ENCODE data around the gene RXRA.

The RXRA gene

GRCh38 chr9:134474055-134474370 lies 147.8 kb downstream of the RXRA start:
- no peaks in the 10 kb centered on the region for H3K27me3 ChIP-seq (ENCODE audit: control insufficient read depth in 1 of 2, insufficient read depth in 2 of 2, low read length in 2 of 2)
- no peak overlapping the region for H3K4me3 ChIP-seq (ENCODE audit: low read depth in 1 of 2, low read length in 2 of 2)
- no peak overlapping the region for H3K9ac ChIP-seq (ENCODE audit: low read depth in 1 of 2, low read length in 2 of 2)
- H3K27ac ChIP-seq (ENCODE audit: low read depth, low read length), result no peak overlapping the region
- peaks cover 8% of the 10 kb centered on the region in 2 donors for H3K4me1 ChIP-seq (ENCODE audit: control insufficient read depth in 1 of 2, insufficient read depth in 2 of 2, low read length in 2 of 2)
- H3K36me3 ChIP-seq (ENCODE audit: control insufficient read depth in 1 of 2, insufficient read depth in 2 of 2, low read length in 2 of 2), result no peaks in the 10 kb centered on the region
- H3K9me3 ChIP-seq (ENCODE audit: control insufficient read depth in 1 of 2, low read length in 2 of 2), result no peaks in the 10 kb centered on the region

- Histone ChIP-seq H3K4me1 (ENCODE audit: control insufficient read depth in 1 of 2, insufficient read depth in 2 of 2, low read length in 2 of 2) (peaks cover 8% of the 10 kb centered on the region in 2 donors), H3K27ac (ENCODE audit: low read depth, low read length) (no peak overlapping the region), H3K9ac (ENCODE audit: low read depth in 1 of 2, low read length in 2 of 2) (no peak overlapping the region), H3K4me3 (ENCODE audit: low read depth in 1 of 2, low read length in 2 of 2) (no peak overlapping the region), H3K9me3 (ENCODE audit: control insufficient read depth in 1 of 2, low read length in 2 of 2) (no peaks in the 10 kb centered on the region), H3K36me3 (ENCODE audit: control insufficient read depth in 1 of 2, insufficient read depth in 2 of 2, low read length in 2 of 2) (no peaks in the 10 kb centered on the region), H3K27me3 (ENCODE audit: control insufficient read depth in 1 of 2, insufficient read depth in 2 of 2, low read length in 2 of 2) (no peaks in the 10 kb centered on the region)
Observed at GRCh38 chr9:134475011-134475790, 148.9 kb downstream of the RXRA start.

GRCh38 chr9:134476272-134476941 lies 150.2 kb downstream of the RXRA start:
- Histone ChIP-seq H3K27ac (ENCODE audit: low read depth, low read length) (no peak overlapping the region), H3K9me3 (ENCODE audit: control insufficient read depth in 1 of 2, low read length in 2 of 2) (no peaks in the 10 kb centered on the region), H3K27me3 (ENCODE audit: control insufficient read depth in 1 of 2, insufficient read depth in 2 of 2, low read length in 2 of 2) (no peaks in the 10 kb centered on the region), H3K9ac (ENCODE audit: low read depth in 1 of 2, low read length in 2 of 2) (no peak overlapping the region), H3K36me3 (ENCODE audit: control insufficient read depth in 1 of 2, insufficient read depth in 2 of 2, low read length in 2 of 2) (no peaks in the 10 kb centered on the region), H3K4me1 (ENCODE audit: control insufficient read depth in 1 of 2, insufficient read depth in 2 of 2, low read length in 2 of 2) (peaks cover 8% of the 10 kb centered on the region in 2 donors), H3K4me3 (ENCODE audit: low read depth in 1 of 2, low read length in 2 of 2) (no peak overlapping the region)

DNA sequence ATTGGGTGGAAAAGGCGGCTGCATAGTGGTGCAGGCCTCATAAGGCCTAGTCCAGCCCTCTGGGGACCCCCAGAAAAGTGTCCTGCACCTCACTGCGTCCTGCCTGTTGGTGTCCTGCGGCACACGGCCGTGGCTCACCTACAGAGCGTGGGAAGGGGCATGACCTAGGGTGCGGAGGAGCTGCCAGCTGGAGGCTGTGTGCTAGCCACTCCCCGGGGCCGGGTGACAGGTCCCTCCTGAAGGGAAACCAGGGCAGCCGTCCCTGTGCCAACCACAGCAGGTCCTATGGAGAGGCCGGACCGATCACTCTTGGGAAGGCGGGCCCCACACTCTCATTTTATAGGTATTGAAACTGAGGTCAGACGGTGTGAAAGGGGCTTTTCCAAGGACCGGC lies 150.7 kb downstream of the RXRA start:
- H3K9me3 ChIP-seq (ENCODE audit: control insufficient read depth in 1 of 2, low read length in 2 of 2), result no peaks in the 10 kb centered on the region
- H3K4me1 ChIP-seq (ENCODE audit: control insufficient read depth in 1 of 2, insufficient read depth in 2 of 2, low read length in 2 of 2), result peaks cover 8% of the 10 kb centered on the region in 2 donors
- no peak overlapping the region for H3K9ac ChIP-seq (ENCODE audit: low read depth in 1 of 2, low read length in 2 of 2)
- H3K36me3 ChIP-seq (ENCODE audit: control insufficient read depth in 1 of 2, insufficient read depth in 2 of 2, low read length in 2 of 2), result no peaks in the 10 kb centered on the region
- no peaks in the 10 kb centered on the region for H3K27me3 ChIP-seq (ENCODE audit: control insufficient read depth in 1 of 2, insufficient read depth in 2 of 2, low read length in 2 of 2)
- no peak overlapping the region for H3K27ac ChIP-seq (ENCODE audit: low read depth, low read length)
- no peak overlapping the region for H3K4me3 ChIP-seq (ENCODE audit: low read depth in 1 of 2, low read length in 2 of 2)

- H3K9me3 ChIP-seq (ENCODE audit: control insufficient read depth in 1 of 2, low read length in 2 of 2), result no peaks in the 10 kb centered on the region
- H3K27ac ChIP-seq (ENCODE audit: low read depth, low read length), result no peak overlapping the region
- peaks cover 8% of the 10 kb centered on the region in 2 donors for H3K4me1 ChIP-seq (ENCODE audit: control insufficient read depth in 1 of 2, insufficient read depth in 2 of 2, low read length in 2 of 2)
- H3K4me3 ChIP-seq (ENCODE audit: low read depth in 1 of 2, low read length in 2 of 2), result no peak overlapping the region
- H3K9ac ChIP-seq (ENCODE audit: low read depth in 1 of 2, low read length in 2 of 2), result no peak overlapping the region
- no peaks in the 10 kb centered on the region for H3K36me3 ChIP-seq (ENCODE audit: control insufficient read depth in 1 of 2, insufficient read depth in 2 of 2, low read length in 2 of 2)
- H3K27me3 ChIP-seq (ENCODE audit: control insufficient read depth in 1 of 2, insufficient read depth in 2 of 2, low read length in 2 of 2), result no peaks in the 10 kb centered on the region
Observed at GRCh38 chr9:134477342-134477925, 151.2 kb downstream of the RXRA start.

- Histone ChIP-seq H3K9ac (ENCODE audit: low read depth in 1 of 2, low read length in 2 of 2) (no peak overlapping the region), H3K4me3 (ENCODE audit: low read depth in 1 of 2, low read length in 2 of 2) (no peak overlapping the region), H3K4me1 (ENCODE audit: control insufficient read depth in 1 of 2, insufficient read depth in 2 of 2, low read length in 2 of 2) (peaks cover 8% of the 10 kb centered on the region in 2 donors), H3K27ac (ENCODE audit: low read depth, low read length) (no peak overlapping the region), H3K36me3 (ENCODE audit: control insufficient read depth in 1 of 2, insufficient read depth in 2 of 2, low read length in 2 of 2) (no peaks in the 10 kb centered on the region), H3K9me3 (ENCODE audit: control insufficient read depth in 1 of 2, low read length in 2 of 2) (no peaks in the 10 kb centered on the region), H3K27me3 (ENCODE audit: control insufficient read depth in 1 of 2, insufficient read depth in 2 of 2, low read length in 2 of 2) (no peaks in the 10 kb centered on the region)
Observed at GRCh38 chr9:134477927-134478326, 151.7 kb downstream of the RXRA start.

DNA sequence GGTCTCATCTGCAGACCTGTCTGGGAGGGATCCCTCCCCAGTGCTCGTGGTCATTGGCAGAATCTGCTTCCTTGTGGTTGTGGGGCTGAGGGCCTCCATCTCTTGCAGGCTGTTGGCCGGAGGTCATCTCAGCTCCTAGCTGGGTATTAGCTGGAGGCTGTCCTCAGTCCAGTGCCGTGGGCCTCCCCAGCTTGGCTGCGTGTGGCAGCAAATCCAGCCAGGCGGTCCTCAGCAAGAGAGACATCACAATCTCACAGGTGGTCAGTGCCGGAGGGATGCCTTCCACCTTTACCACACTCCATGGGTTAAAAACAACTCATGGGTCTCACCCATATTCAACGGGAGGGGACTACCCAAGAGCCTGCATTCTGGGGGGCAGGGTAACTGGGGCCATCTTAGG lies 155.5 kb downstream of the RXRA start:
- H3K9ac ChIP-seq (ENCODE audit: low read depth in 1 of 2, low read length in 2 of 2), result no peak overlapping the region

GRCh38 chr9:134482226-134482625 lies 156.0 kb downstream of the RXRA start:
- no peak overlapping the region for H3K9ac ChIP-seq (ENCODE audit: low read depth in 1 of 2, low read length in 2 of 2)
- H3K36me3 ChIP-seq (ENCODE audit: control insufficient read depth in 1 of 2, insufficient read depth in 2 of 2, low read length in 2 of 2), result no peaks in the 10 kb centered on the region
- H3K4me3 ChIP-seq (ENCODE audit: low read depth in 1 of 2, low read length in 2 of 2), result no peak overlapping the region
- H3K9me3 ChIP-seq (ENCODE audit: control insufficient read depth in 1 of 2, low read length in 2 of 2), result no peaks in the 10 kb centered on the region
- H3K27ac ChIP-seq (ENCODE audit: low read depth, low read length), result no peak overlapping the region
- no peaks in the 10 kb centered on the region for H3K4me1 ChIP-seq (ENCODE audit: control insufficient read depth in 1 of 2, insufficient read depth in 2 of 2, low read length in 2 of 2)
- no peaks in the 10 kb centered on the region for H3K27me3 ChIP-seq (ENCODE audit: control insufficient read depth in 1 of 2, insufficient read depth in 2 of 2, low read length in 2 of 2)

More for the DNA sequence above, 155.5 kb downstream of the RXRA start:
- H3K4me1 ChIP-seq (ENCODE audit: control insufficient read depth in 1 of 2, insufficient read depth in 2 of 2, low read length in 2 of 2), result no peaks in the 10 kb centered on the region
- no peak overlapping the region for H3K4me3 ChIP-seq (ENCODE audit: low read depth in 1 of 2, low read length in 2 of 2)
- no peaks in the 10 kb centered on the region for H3K9me3 ChIP-seq (ENCODE audit: control insufficient read depth in 1 of 2, low read length in 2 of 2)
- no peaks in the 10 kb centered on the region for H3K27me3 ChIP-seq (ENCODE audit: control insufficient read depth in 1 of 2, insufficient read depth in 2 of 2, low read length in 2 of 2)
- no peak overlapping the region for H3K27ac ChIP-seq (ENCODE audit: low read depth, low read length)
- H3K36me3 ChIP-seq (ENCODE audit: control insufficient read depth in 1 of 2, insufficient read depth in 2 of 2, low read length in 2 of 2), result no peaks in the 10 kb centered on the region

- H3K36me3 ChIP-seq (ENCODE audit: control insufficient read depth in 1 of 2, insufficient read depth in 2 of 2, low read length in 2 of 2), result no peaks in the 10 kb centered on the region
- no peaks in the 10 kb centered on the region for H3K9me3 ChIP-seq (ENCODE audit: control insufficient read depth in 1 of 2, low read length in 2 of 2)
- no peak overlapping the region for H3K27ac ChIP-seq (ENCODE audit: low read depth, low read length)
- no peaks in the 10 kb centered on the region for H3K27me3 ChIP-seq (ENCODE audit: control insufficient read depth in 1 of 2, insufficient read depth in 2 of 2, low read length in 2 of 2)
- no peak overlapping the region for H3K4me3 ChIP-seq (ENCODE audit: low read depth in 1 of 2, low read length in 2 of 2)
- no peak overlapping the region for H3K9ac ChIP-seq (ENCODE audit: low read depth in 1 of 2, low read length in 2 of 2)
- H3K4me1 ChIP-seq (ENCODE audit: control insufficient read depth in 1 of 2, insufficient read depth in 2 of 2, low read length in 2 of 2), result peaks cover 0 to under 1% of the 10 kb centered on the region in 2 donors
Observed at GRCh38 chr9:134483361-134484184, 157.3 kb downstream of the RXRA start.

DNA sequence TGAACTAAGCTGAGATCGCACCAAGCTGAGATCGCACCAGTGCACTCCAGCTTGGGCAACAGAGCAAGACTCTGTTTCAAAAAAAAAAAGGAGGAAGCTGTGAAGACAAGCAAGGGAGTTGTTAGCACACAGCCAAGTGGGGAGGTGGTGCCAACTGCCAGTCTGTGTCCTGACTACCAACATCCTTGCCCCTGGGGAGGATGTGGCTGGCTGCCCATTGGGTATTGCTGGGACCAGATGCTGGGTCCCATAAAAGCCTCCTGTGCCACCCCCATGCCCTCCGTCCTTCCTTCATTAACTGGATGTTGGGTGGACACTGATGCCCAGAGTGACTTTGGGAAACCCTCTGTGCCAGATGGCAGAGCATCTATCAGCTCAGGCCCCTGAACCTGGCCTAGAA lies 158.2 kb downstream of the RXRA start:
- Histone ChIP-seq H3K4me1 (ENCODE audit: control insufficient read depth in 1 of 2, insufficient read depth in 2 of 2, low read length in 2 of 2) (peaks cover 0 to 3% of the 10 kb centered on the region in 2 donors), H3K27ac (ENCODE audit: low read depth, low read length) (no peak overlapping the region), H3K9ac (ENCODE audit: low read depth in 1 of 2, low read length in 2 of 2) (no peak overlapping the region), H3K4me3 (ENCODE audit: low read depth in 1 of 2, low read length in 2 of 2) (no peak overlapping the region), H3K9me3 (ENCODE audit: control insufficient read depth in 1 of 2, low read length in 2 of 2) (no peaks in the 10 kb centered on the region), H3K27me3 (ENCODE audit: control insufficient read depth in 1 of 2, insufficient read depth in 2 of 2, low read length in 2 of 2) (no peaks in the 10 kb centered on the region), H3K36me3 (ENCODE audit: control insufficient read depth in 1 of 2, insufficient read depth in 2 of 2, low read length in 2 of 2) (no peaks in the 10 kb centered on the region)

Measured in duodenal mucosa (tissue), 2 donors.